Gastrocnemius medialis (tissue), 4 donors: ENCODE data around the gene PHOX2A.

Experiments
- POLR2A ChIP-seq, 2 donors: fragments of 450-650 bp; IDR thresholded peaks; one replicate each; pipeline ENCODE4 v1.6.1; 2017; ENCODE audit warnings: antibody characterized with exemption in 2 of 2, mild to moderate bottlenecking in 2 of 2, moderate library complexity in 2 of 2
- TF ChIP-seq, protein P1 (sequence below), 5 experiments: fragments of 450-650 bp in 3 of 5; fragments of 200-600 bp in 2 of 5; sonication (generic) in 2 of 5; IDR thresholded peaks in 4 of 5; conservative IDR thresholded peaks in 1 of 5; 1 replicate in 4 of 5; 2 replicates in 1 of 5; pipeline ENCODE4 v1.5.1; 2016 to 2019; ENCODE audit warnings: antibody characterized with exemption in 5 of 5, mild to moderate bottlenecking in 3 of 5, moderate library complexity in 3 of 5

GRCh38 chr11:72228229-72228843 is 15.6 kb downstream of the PHOX2A start:
- TF ChIP-seq POLR2A (IDR thresholded peaks at IDR 0.05): no peak
- TF ChIP-seq, protein P1, sequence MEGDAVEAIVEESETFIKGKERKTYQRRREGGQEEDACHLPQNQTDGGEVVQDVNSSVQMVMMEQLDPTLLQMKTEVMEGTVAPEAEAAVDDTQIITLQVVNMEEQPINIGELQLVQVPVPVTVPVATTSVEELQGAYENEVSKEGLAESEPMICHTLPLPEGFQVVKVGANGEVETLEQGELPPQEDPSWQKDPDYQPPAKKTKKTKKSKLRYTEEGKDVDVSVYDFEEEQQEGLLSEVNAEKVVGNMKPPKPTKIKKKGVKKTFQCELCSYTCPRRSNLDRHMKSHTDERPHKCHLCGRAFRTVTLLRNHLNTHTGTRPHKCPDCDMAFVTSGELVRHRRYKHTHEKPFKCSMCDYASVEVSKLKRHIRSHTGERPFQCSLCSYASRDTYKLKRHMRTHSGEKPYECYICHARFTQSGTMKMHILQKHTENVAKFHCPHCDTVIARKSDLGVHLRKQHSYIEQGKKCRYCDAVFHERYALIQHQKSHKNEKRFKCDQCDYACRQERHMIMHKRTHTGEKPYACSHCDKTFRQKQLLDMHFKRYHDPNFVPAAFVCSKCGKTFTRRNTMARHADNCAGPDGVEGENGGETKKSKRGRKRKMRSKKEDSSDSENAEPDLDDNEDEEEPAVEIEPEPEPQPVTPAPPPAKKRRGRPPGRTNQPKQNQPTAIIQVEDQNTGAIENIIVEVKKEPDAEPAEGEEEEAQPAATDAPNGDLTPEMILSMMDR (IDR thresholded peaks at IDR 0.05 in 4 of 5, conservative IDR thresholded peaks at IDR 0.05 in 1 of 5): no peak
